HepG2 (cell line): ENCODE measurements around the gene COX4I2. TPM values are rescaled to one million over a fixed set of nuclear protein-coding genes. Genes with fewer than 3 reads are reported as not detected.

Source experiments
- ATF7 ChIP-seq, 2 experiments: fragments of 450-650 bp in 1 of 2; sonication (generic) in 1 of 2; formaldehyde crosslinking in 1 of 2; IDR thresholded peaks; 2 replicates each; pipeline versions ENCODE4 v1.4.0 to v1.6.1; 2016 to 2020; ENCODE audit warnings: antibody characterized with exemption in 1 of 2, mild to moderate bottlenecking in 1 of 2, missing genetic modification reagents in 1 of 2
- CBX1 ChIP-seq: IDR thresholded peaks from one replicate; pipeline ENCODE4 v1.6.1; 2016; ENCODE audit warnings: antibody characterized with exemption, low read depth
- CENPT ChIP-seq: sonication (generic); formaldehyde crosslinking; IDR thresholded peaks from 2 replicates; pipeline ENCODE4 v1.8.0; 2022; ENCODE audit warnings: low read depth, mild to moderate bottlenecking, moderate library complexity, missing genetic modification reagents
- CHD4 ChIP-seq: fragments of 200-600 bp; sonication (generic); IDR thresholded peaks from 2 replicates; pipeline ENCODE4 v1.7.0; 2017; ENCODE audit warnings: mild to moderate bottlenecking, low read length, borderline replicate concordance
- FOXO1 ChIP-seq: sonication (generic); formaldehyde crosslinking; IDR thresholded peaks from 2 replicates; pipeline ENCODE4 v1.4.0; 2020; ENCODE audit warnings: missing genetic modification reagents
- GATAD1 ChIP-seq: IDR thresholded peaks from 2 replicates; pipeline ENCODE4 v1.6.1; 2016; ENCODE audit warnings: missing genetic modification reagents, missing compliant biosample characterization
- HMGA1 ChIP-seq: sonication (generic); formaldehyde crosslinking; conservative IDR thresholded peaks from 2 replicates; pipeline ENCODE4 v1.4.0; 2020; ENCODE audit warnings: missing genetic modification reagents
- KLF12 ChIP-seq: sonication (generic); formaldehyde crosslinking; IDR thresholded peaks from 2 replicates; pipeline ENCODE4 v1.4.0; 2020; ENCODE audit warnings: missing genetic modification reagents, borderline replicate concordance
- PLRG1 ChIP-seq: fragments of 450-650 bp; conservative IDR thresholded peaks from 2 replicates; pipeline ENCODE4 v1.6.1; 2016
- POLR2A ChIP-seq, 2 experiments: IDR thresholded peaks; 2 replicates each; pipeline ENCODE4 v1.6.1; 2011; ENCODE audit warnings: low read depth in 2 of 2, low read length in 2 of 2, mild to moderate bottlenecking in 1 of 2, moderate library complexity in 1 of 2; ENCODE audit not compliant: insufficient read depth in 1 of 2
- PRDM15 ChIP-seq: sonication (generic); formaldehyde crosslinking; IDR thresholded peaks from 2 replicates; pipeline ENCODE4 v1.4.0; 2020; ENCODE audit warnings: missing genetic modification reagents
- RAD21 ChIP-seq: fragments of 450-650 bp; formaldehyde crosslinking; IDR thresholded peaks from 2 replicates; pipeline ENCODE4 v1.5.0; 2020; ENCODE audit warnings: mild to moderate bottlenecking
- RFXANK ChIP-seq: IDR thresholded peaks from 2 replicates; pipeline ENCODE4 v1.6.1; 2016
- ZNF282 ChIP-seq: fragments of 450-650 bp; IDR thresholded peaks from 2 replicates; pipeline ENCODE4 v1.6.1; 2018; ENCODE audit not compliant: partially characterized antibody
- ZNF335 ChIP-seq: sonication (generic); formaldehyde crosslinking; IDR thresholded peaks from 2 replicates; pipeline ENCODE4 v1.4.0; 2020; ENCODE audit warnings: missing genetic modification reagents
- ZNF33B ChIP-seq: sonication (generic); formaldehyde crosslinking; IDR thresholded peaks from 2 replicates; pipeline ENCODE4 v1.5.1; 2020; ENCODE audit warnings: mild to moderate bottlenecking, missing genetic modification reagents
- ZNF367 ChIP-seq: sonication (generic); formaldehyde crosslinking; IDR thresholded peaks from 2 replicates; pipeline ENCODE4 v1.4.0; 2020; ENCODE audit warnings: missing genetic modification reagents, borderline replicate concordance
- ZNF83 ChIP-seq: sonication (generic); formaldehyde crosslinking; IDR thresholded peaks from 2 replicates; pipeline ENCODE4 v1.4.0; 2020; ENCODE audit warnings: missing genetic modification reagents, mild to moderate bottlenecking, borderline replicate concordance
- polyA plus RNA-seq, 8 experiments: library from polyadenylated mRNA; depleted of rRNA in 3 of 8; stranded (reverse) in 7 of 8; unstranded in 1 of 8; fragments of >200 nt; fragmentation: Illumina TruSeq in 4 of 8; extraction: Trizol in 4 of 8; gene quantifications; 2 replicates each; pipeline versions ENCODE4 v1.2.1 to v1.2.3, GENCODE V29; 2011 to 2016; ENCODE audit warnings: low read depth in 4 of 8, missing spikeins in 1 of 8, mixed read lengths in 1 of 8; ENCODE audit not compliant: insufficient read depth in 1 of 8
- total RNA-seq, 5 experiments: library from RNA; depleted of rRNA; stranded (reverse); fragments of >200 nt; fragmentation: Illumina TruSeq; extraction: Trizol; gene quantifications; 2 replicates each; pipeline ENCODE4 v1.2.3, GENCODE V29; 2016; ENCODE audit warnings: low read depth in 1 of 5
- TF ChIP-seq, protein P1 (sequence below): sonication (generic); formaldehyde crosslinking; IDR thresholded peaks from 2 replicates; pipeline ENCODE4 v1.8.0; 2022; ENCODE audit warnings: low read depth, missing genetic modification reagents
- TF ChIP-seq, protein P2 (sequence below): sonication (generic); formaldehyde crosslinking; IDR thresholded peaks from 2 replicates; pipeline ENCODE4 v1.4.0; 2020; ENCODE audit warnings: missing genetic modification reagents

Gene COX4I2
- total and polyA plus RNA-seq, 2 of the 13 experiments (the other 11 are each of a cell fraction or from before 2014, with no cell fraction given): 1.1 TPM; not detected in 1

GRCh38 chr20:31595654-31596411 is 41.9 kb upstream of the COX4I2 start (continued):
- TF ChIP-seq, protein P1, sequence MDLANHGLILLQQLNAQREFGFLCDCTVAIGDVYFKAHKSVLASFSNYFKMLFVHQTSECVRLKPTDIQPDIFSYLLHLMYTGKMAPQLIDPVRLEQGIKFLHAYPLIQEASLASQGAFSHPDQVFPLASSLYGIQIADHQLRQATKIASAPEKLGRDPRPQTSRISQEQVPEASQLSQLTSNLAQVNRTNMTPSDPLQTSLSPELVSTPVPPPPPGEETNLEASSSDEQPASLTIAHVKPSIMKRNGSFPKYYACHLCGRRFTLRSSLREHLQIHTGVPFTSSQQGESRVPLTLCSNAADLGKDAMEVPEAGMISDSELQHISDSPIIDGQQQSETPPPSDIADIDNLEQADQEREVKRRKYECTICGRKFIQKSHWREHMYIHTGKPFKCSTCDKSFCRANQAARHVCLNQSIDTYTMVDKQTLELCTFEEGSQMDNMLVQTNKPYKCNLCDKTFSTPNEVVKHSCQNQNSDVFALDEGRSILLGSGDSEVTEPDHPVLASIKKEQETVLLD (CRISPR knock-in tag): no peak
- TF ChIP-seq RFXANK (CRISPR knock-in tag) (no peak), ZNF282 (no peak), ATF7 (IDR thresholded peaks at IDR 0.05) (no peak), ATF7 (CRISPR knock-in tag; IDR thresholded peaks at IDR 0.05) (no peak; the same call in 1 of the 2 replicates), PLRG1 (no peak), ZNF367 (CRISPR knock-in tag) (no peak), GATAD1 (no peak; the same call in 1 of the 2 replicates), RAD21 (CRISPR knock-in tag) (peak; percentile 72), CBX1 (peak; percentile 33), KLF12 (no peak), FOXO1 (CRISPR knock-in tag) (peak; percentile 70), CHD4 (peak; percentile 100), ZNF33B (CRISPR knock-in tag) (0 out of 2 replicates have a peak, but pooled peaks have one; percentile 7), POLR2A (IDR thresholded peaks at IDR 0.05; ENCODE audit: insufficient read depth in 1 of 2, low read depth in 2 of 2, low read length in 2 of 2) (peak; percentile 54 to 70), ZNF83 (CRISPR knock-in tag) (no peak), ZNF335 (CRISPR knock-in tag) (no peak), HMGA1 (no peak), CENPT (CRISPR knock-in tag) (no peak), PRDM15 (CRISPR knock-in tag) (no peak)
- TF ChIP-seq, protein P2, sequence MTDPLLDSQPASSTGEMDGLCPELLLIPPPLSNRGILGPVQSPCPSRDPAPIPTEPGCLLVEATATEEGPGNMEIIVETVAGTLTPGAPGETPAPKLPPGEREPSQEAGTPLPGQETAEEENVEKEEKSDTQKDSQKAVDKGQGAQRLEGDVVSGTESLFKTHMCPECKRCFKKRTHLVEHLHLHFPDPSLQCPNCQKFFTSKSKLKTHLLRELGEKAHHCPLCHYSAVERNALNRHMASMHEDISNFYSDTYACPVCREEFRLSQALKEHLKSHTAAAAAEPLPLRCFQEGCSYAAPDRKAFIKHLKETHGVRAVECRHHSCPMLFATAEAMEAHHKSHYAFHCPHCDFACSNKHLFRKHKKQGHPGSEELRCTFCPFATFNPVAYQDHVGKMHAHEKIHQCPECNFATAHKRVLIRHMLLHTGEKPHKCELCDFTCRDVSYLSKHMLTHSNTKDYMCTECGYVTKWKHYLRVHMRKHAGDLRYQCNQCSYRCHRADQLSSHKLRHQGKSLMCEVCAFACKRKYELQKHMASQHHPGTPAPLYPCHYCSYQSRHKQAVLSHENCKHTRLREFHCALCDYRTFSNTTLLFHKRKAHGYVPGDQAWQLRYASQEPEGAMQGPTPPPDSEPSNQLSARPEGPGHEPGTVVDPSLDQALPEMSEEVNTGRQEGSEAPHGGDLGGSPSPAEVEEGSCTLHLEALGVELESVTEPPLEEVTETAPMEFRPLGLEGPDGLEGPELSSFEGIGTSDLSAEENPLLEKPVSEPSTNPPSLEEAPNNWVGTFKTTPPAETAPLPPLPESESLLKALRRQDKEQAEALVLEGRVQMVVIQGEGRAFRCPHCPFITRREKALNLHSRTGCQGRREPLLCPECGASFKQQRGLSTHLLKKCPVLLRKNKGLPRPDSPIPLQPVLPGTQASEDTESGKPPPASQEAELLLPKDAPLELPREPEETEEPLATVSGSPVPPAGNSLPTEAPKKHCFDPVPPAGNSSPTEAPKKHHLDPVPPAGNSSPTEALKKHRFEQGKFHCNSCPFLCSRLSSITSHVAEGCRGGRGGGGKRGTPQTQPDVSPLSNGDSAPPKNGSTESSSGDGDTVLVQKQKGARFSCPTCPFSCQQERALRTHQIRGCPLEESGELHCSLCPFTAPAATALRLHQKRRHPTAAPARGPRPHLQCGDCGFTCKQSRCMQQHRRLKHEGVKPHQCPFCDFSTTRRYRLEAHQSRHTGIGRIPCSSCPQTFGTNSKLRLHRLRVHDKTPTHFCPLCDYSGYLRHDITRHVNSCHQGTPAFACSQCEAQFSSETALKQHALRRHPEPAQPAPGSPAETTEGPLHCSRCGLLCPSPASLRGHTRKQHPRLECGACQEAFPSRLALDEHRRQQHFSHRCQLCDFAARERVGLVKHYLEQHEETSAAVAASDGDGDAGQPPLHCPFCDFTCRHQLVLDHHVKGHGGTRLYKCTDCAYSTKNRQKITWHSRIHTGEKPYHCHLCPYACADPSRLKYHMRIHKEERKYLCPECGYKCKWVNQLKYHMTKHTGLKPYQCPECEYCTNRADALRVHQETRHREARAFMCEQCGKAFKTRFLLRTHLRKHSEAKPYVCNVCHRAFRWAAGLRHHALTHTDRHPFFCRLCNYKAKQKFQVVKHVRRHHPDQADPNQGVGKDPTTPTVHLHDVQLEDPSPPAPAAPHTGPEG (CRISPR knock-in tag): peak; percentile 48; the same call in 1 of the 2 replicates
